Right cardiac atrium (tissue), 5 donors: ENCODE data around the gene CERCAM. TPM values are rescaled to one million over a fixed set of nuclear protein-coding genes. Genes with fewer than 3 reads are reported as not detected.
"Not testable (repeated sequence)": the region's sequence is repeated elsewhere in the genome, so short reads cannot be mapped to it uniquely, and the experiment has no call there.

Experiments used
- ATAC-seq, 2 donors: fragments of 200-7000 bp; cut with Tn5 transposase; one replicate each; pipeline versions ENCODE4 v1.8.0 to v1.9.1; 2020; ENCODE audit warnings: moderate library complexity in 2 of 2, mild to moderate bottlenecking in 1 of 2
- DNase-seq, 3 donors: peaks; one replicate each; pipeline ENCODE4 v3.0.0-alpha.2; 2020
- H3K27ac ChIP-seq: one replicate; pipeline ENCODE4 v1.5.1; 2013; ENCODE audit warnings: mild to moderate bottlenecking, low read length, control low read depth, moderate library complexity
- H3K27me3 ChIP-seq: one replicate; pipeline ENCODE4 v1.6.1; 2013; ENCODE audit not compliant: control insufficient read depth, insufficient read depth
- H3K4me1 ChIP-seq: one replicate; pipeline ENCODE4 v1.6.1; 2013; ENCODE audit warnings: low read length; ENCODE audit not compliant: control insufficient read depth, insufficient read depth
- H3K4me3 ChIP-seq: one replicate; pipeline ENCODE4 v1.5.1; 2013; ENCODE audit warnings: low read length, control low read depth
- H3K9me3 ChIP-seq: one replicate; pipeline ENCODE4 v1.6.1; 2013; ENCODE audit warnings: low read length; ENCODE audit not compliant: control insufficient read depth
- WGBS: extraction: QIAGEN DNeasy Blood & Tissue Kit; methylation state at CpG from one replicate; pipeline ENCODE4 v1.1.7; 2013; 5-methylcytosine and 5-hydroxymethylcytosine counted together
- intact Hi-C, 4 donors: fragments of 100-400 bp; cut with DNase I; formaldehyde crosslinking; loops; one replicate each; pipeline versions ENCODE4 v1.11.0 to v1.14.0; 2022 to 2023
- polyA plus RNA-seq: library from polyadenylated mRNA; stranded (reverse); fragments of 200-250 nt; gene quantifications from one replicate; pipeline ENCODE4 v1.2.3, GENCODE V29; 2013
- total RNA-seq, 4 donors: library from RNA; stranded (reverse); fragmentation: NEBNext Ultra II Directional; extraction: Animal tissue kit (Norgen Biotek cat#: 25700); gene quantifications; one replicate each; pipeline ENCODE4 v1.2.1, GENCODE V29; 2021
- donor health status: healthy with polysubstance abuse.
- donor health status: DM: no; HTN: yes; CAD: no.
- donor health status: DM: no; HTN: no; CAD: no.
- donor health status: DM: no; HTN: yes; CAD: no; lungs with severe emphysema.
- donor health status: DM: yes; HTN: yes; CAD: no.

Gene CERCAM
- total and polyA plus RNA-seq, 5 donors = 12.3 to 23.2 (median 16.8) TPM

DNA sequence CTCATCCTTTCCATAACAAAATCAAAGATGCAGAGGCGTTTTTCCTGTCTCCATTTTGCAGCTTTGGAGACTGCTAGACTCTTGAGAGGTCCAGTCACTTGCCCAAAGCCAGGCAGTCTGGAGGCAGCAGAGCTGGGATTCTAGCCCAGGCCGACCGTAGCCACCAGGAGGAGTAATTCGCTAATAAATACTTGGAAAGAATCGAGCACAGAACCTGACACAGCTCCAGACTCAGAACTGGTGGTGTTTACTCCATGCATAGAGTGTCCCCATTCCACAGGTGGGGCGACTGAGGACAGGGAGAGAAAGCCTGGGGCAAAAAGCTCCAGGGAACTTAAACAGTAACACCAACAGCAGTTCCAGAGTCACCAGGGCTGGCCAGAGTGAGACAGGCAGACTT lies 10.7 kb upstream of the CERCAM start:
- no peak for ATAC-seq
- intact Hi-C loops = loop anchor here in 3 of 4 donors (5.0 to 10.0 kb wide), 2 partner anchors 45 to 53 kb away; no protein-coding TSS in a partner anchor

DNA sequence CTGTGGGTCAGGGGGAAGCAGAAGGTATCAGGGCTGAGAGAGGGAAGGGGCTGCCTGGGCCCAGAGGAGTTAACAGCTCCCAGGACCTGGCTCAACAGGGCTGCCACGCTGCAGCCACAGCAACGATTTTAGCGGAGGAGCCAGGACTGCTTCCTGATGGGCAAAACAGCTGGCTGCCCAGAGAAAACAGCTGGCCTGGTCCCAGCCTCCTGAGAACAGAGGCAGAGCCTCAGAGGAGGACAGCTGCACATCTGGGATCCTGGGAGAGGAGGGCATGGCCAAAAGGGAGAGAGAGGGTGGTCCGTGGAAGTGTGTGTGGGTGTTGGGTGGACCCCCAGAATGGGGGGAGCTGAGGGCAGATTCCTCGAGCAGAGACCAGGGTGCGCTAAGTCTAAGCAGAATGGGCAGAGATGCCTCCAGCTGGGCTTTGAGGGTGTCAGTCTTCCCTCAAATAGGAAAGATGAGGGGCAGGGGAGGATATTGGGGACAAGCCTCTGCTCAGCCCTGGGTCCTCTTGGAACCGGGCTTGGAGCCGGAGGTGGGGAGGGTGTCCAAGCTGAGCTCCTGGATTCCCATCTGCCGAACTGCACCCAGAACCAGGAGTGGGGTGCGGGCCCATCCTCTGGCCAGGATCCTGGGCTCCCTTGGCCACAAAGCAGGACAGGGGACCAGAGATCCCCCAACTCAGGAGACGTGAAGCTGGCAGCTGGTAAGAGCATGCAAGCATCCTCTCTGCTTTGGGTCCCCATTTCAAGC lies 9.1 kb upstream of the CERCAM start:
- H3K4me1 ChIP-seq = no peaks in the 10 kb centered on the region
- 49% methylated on average over 11 of the region's 11 CpGs for WGBS
- ATAC-seq (no peak), DNase-seq (peak in 1 of 3 donors; percentile 42)
- H3K4me3 ChIP-seq = no peak overlapping the region
- intact Hi-C loops = loop anchor here in 3 of 4 donors (5.0 to 10.0 kb wide), 2 partner anchors 47 to 54 kb away; no protein-coding TSS in a partner anchor
- H3K9me3 ChIP-seq = no peaks in the 10 kb centered on the region
- no peak overlapping the region for H3K27ac ChIP-seq
- H3K27me3 ChIP-seq = no peaks in the 10 kb centered on the region

More for the DNA sequence above, 10.7 kb upstream of the CERCAM start:
- 28% methylated on average over 6 of the region's 6 CpGs for WGBS
- Histone ChIP-seq H3K27ac (no peak overlapping the region), H3K9me3 (no peaks in the 10 kb centered on the region), H3K4me3 (no peak overlapping the region), H3K4me1 (no peaks in the 10 kb centered on the region), H3K27me3 (no peaks in the 10 kb centered on the region)
- peak in 1 of 3 donors; percentile 37 for DNase-seq

DNA sequence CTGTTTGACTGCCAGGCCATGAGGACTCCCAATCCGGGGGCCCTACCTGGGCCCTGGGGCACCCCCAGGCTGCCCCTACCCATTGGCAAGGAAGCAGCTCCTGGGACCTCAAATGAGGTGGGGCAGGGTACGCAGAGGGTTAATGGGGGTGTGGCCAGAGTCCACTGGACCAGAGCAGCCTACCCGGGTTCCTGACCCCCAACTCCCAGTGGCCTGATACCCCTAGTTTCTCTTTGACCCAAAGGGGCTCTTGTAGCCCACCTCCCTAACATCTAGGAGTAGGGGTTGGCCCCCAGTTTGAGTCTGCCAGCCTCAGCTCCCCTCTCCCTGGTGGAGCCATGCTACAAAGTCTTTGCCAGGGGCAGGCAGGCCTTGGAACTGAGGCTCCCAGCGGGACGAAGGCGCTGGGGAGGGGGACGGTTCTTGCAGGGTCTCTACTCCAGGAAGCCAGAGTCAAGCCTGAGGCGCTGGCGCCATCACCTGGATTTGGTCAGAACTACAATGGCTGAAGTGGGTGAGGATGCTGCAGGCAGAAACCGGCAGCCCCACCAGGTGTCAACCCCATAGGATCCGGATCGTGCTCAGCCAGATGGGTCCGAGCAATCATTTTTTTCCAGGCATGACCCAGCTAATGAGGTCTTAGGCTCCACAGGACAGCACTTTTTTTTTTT lies 8.4 kb upstream of the CERCAM start:
- Histone ChIP-seq H3K4me3 (no peak overlapping the region), H3K27me3 (no peaks in the 10 kb centered on the region), H3K27ac (no peak overlapping the region), H3K4me1 (no peaks in the 10 kb centered on the region), H3K9me3 (no peaks in the 10 kb centered on the region)
- intact Hi-C loops = loop anchor here in 3 of 4 donors (5.0 to 10.0 kb wide), 2 partner anchors 47 to 55 kb away; no protein-coding TSS in a partner anchor
- DNase-seq (peak in 1 of 3 donors; percentile 52), ATAC-seq (peak in 1 of 2 donors; percentile 28)
- WGBS = 13% methylated on average over 13 of the region's 13 CpGs

DNA sequence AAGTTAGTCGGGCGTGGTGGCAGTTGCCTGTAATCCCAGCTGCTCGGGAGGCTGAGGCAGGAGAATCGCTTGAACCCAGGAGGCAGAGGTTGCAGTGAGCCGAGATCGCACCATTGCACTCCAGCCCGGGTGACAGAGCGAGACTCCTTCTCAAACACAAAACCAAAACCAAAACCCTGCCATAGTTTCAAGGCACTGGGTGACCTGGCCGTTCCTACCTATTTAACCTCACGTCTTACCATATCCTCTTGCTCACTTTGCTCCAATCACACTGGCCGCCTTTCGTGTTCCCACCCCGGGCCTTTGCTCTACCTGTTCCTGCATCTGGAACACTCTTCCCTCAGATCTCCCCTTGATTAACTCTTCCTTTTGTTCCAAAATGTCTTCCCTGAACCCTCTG lies 6.9 kb upstream of the CERCAM start:
- H3K27me3 ChIP-seq, H3K4me3 ChIP-seq, H3K27ac ChIP-seq, H3K4me1 ChIP-seq, H3K9me3 ChIP-seq, ATAC-seq: not testable (repeated sequence)
- WGBS = 90% methylated on average over 13 of the region's 13 CpGs
- peak in 1 of 3 donors; percentile 1 for DNase-seq
- intact Hi-C loops = loop anchor here in 3 of 4 donors (5.0 to 10.0 kb wide), 2 partner anchors 49 to 56 kb away; no protein-coding TSS in a partner anchor

DNA sequence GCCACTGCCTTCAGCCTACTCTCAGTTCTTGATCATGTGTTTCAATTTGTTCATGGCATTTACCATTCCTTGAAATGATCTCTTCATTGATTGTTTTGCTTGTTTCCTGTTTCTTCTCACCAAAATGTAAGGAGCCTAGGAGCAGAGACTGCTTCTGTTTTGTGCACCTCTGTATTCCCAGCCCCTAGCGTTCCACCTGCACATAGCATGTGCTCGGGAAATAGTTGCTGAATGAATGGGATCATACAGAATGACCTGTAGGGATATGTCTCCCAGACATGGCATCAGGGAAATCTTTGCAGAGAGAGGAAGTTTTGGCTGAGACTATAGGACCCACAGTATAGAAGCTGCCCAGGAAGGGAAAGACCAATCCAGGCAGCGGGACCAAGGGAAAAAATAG lies 6.2 kb upstream of the CERCAM start:
- no peak for ATAC-seq
- Histone ChIP-seq H3K4me3 (no peak overlapping the region), H3K27me3 (no peaks in the 10 kb centered on the region), H3K27ac (no peak overlapping the region), H3K9me3 (no peaks in the 10 kb centered on the region), H3K4me1 (peaks cover 4% of the 10 kb centered on the region)
- 57% methylated on average over 3 of the region's 3 CpGs for WGBS
- intact Hi-C loops = loop anchor here in 3 of 4 donors (5.0 to 10.0 kb wide), 2 partner anchors 50 to 57 kb away; no protein-coding TSS in a partner anchor
- DNase-seq = no peak

DNA sequence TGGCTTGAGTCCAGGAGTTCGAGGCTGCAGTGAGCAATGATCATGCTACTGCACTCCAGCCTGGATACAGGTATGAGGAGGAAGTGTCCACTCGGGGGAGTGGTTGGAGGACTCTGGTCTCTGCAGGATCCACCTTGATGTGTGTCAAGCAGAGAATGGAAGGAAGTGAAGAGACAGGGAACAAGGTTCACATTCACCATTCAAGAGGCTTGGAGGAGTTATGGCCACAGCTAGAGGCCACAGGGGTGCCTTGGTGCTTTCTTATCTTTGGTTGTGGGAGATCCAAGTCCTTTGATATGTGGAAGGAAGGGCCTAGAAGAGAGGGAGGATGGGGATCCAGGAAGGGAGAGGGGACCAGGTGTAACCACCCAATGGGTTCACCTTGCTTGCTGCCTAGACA lies 5.4 kb upstream of the CERCAM start:
- DNase-seq (peak in 1 of 3 donors; percentile 6), ATAC-seq (no peak)
- Histone ChIP-seq H3K27me3 (no peaks in the 10 kb centered on the region), H3K9me3 (no peaks in the 10 kb centered on the region), H3K4me3 (no peak overlapping the region), H3K4me1 (peaks cover 4% of the 10 kb centered on the region), H3K27ac (no peak overlapping the region)
- intact Hi-C loops = loop anchor here in 2 of 4 donors (10.0 kb wide), 1 partner anchor 50 kb away; no protein-coding TSS in a partner anchor
- 70% methylated on average over 2 of the region's 2 CpGs for WGBS

DNA sequence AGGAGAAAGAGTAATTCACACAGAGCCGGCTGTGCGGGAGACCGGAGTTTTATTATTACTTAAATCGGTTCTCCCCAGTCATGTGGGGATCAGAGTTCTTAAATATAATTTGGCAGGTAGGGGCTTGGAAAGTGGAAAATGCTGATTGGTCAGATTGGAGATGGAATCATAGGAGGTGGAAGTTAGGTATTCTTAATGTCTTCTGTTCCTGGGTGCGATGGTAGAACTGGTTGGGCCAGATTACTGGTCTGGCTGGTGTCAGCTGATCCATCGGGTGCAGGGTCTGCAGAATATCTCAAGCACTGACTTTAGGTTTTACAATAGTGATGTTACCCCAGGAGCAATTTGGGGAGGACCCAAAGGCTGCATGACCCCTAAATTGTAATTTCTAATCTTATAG lies 4.6 kb upstream of the CERCAM start:
- Histone ChIP-seq H3K9me3 (no peaks in the 10 kb centered on the region), H3K27ac (no peak overlapping the region), H3K4me1 (peaks cover 4% of the 10 kb centered on the region), H3K4me3 (no peak overlapping the region), H3K27me3 (no peaks in the 10 kb centered on the region)
- intact Hi-C loops = loop anchor here in 2 of 4 donors (10.0 kb wide), 1 partner anchor 51 kb away; no protein-coding TSS in a partner anchor
- ATAC-seq = no peak
- no peak for DNase-seq
- 64% methylated on average over 6 of the region's 6 CpGs for WGBS

DNA sequence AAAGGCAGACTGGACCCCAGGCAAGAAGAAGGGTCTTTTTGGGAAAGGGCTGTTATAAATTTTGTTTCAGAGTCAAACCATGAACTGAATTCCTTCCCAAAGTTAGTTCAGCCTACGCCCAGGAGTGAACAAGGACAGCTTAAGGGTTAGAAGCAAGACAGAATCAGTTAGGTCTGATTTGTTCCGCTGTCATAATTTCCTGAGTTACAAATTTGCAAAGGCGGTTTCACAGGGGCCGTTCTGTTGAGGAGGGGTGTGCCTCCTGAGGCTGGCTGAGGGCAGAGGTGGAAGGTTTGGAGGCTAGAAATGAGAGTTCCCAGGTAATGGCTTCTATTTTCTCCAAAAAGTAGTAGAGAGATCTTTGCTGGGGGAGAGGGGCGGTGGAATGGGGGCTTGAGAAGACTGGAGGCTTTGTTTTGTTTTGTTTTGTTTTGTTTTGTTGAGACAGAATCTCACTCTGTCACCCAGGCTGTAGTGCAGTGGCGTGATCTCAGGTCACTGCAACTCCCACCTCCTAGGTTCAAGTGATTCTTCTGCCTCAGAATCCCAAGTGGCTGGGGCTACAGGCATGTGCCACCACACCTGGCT lies 4.1 kb upstream of the CERCAM start:
- H3K9me3 ChIP-seq = no peaks in the 10 kb centered on the region
- intact Hi-C loops = loop anchor here in 2 of 4 donors (10.0 kb wide), 1 partner anchor 52 kb away; no protein-coding TSS in a partner anchor
- ATAC-seq = no peak

DNA sequence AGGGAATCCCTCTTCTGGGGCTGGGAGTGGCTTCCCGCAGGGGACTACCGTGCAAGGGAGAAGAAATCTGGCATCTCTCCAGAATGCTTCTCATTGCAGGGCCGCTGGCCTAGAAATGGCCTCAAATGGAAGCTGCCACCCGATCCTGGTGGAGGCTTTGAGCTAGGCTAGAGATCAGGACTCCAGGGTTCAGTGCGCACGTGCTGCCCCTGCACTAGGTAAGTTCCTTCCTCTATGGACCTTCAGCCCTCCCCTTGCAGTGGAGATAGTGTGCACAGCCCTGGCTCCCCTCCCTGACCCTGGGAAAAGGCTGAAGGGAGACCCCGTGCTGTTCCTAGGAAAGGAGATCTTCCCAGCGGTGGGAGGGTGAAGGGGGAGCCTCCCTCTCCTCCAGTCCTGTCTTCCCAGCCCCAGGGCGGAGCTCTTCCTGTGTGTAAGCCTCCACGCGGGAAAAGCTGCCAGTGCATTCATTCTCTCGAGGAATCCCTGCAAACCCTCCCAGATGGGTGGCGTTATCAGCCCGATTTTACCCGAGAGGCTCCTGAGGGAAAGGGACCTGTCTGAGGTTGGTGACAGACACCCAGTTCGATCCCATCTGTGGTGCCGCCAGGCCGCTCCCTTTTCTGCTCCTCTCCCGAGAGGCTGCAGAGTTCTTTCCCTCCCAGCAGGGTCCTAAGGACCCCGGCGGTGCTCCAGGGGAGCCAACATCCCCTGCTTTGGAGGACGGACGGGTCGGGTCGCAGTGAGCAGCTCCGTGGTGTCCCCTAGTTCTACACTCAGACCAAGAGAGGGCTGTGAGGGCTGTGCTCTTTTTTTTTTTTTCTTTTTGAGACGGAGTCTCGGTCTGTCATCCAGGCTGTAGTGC lies 1.4 kb upstream of the CERCAM start:
- DNase-seq (peak in 2 of 3 donors; percentile 31 to 54), ATAC-seq (peak in 1 of 2 donors; percentile 4)
- intact Hi-C loops = loop anchor here in 2 of 4 donors (10.0 kb wide), 1 partner anchor 54 kb away; no protein-coding TSS in a partner anchor
- Histone ChIP-seq H3K27me3 (no peaks in the 10 kb centered on the region), H3K4me1 (peaks cover 4% of the 10 kb centered on the region), H3K4me3 (no peak overlapping the region), H3K27ac (no peak overlapping the region), H3K9me3 (no peaks in the 10 kb centered on the region)
- 9% methylated on average over 28 of the region's 28 CpGs for WGBS

More for the DNA sequence above, 4.1 kb upstream of the CERCAM start:
- no peak overlapping the region for H3K27ac ChIP-seq
- peaks cover 4% of the 10 kb centered on the region for H3K4me1 ChIP-seq
- H3K27me3 ChIP-seq = no peaks in the 10 kb centered on the region
- no peak for DNase-seq
- H3K4me3 ChIP-seq = no peak overlapping the region
- WGBS = 54% methylated on average over 6 of the region's 6 CpGs

DNA sequence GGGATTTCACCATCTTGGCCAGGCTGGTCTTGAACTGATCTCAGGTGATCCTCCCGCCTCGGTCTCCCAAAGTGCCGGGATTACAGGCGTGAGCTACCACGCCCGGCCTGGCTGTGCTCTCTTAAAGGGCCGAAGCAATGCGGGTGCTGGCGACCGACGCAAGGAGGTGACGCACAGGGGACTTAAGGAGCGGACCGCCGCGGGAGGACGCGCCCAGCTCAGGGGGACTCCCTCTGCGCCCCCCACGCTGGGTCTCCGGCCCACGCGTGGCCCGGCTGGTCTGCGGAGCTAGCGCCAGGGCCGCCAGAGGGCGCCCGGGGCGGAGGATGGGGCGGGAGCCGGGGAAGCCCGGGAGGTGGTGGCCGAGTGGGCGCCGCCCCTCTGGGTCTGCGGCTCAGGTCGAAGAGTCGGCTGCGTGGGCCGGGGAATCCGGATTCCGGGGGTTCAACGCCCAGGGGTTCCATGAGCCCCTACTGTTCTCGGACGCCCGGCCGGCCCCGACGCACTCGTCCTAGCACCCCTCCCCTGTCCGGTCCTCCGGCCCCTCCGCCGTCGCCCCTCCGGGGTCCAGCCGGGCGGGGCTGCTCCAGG lies 502 bp upstream of the CERCAM start:
- intact Hi-C loops = no loop called here
- under 1% methylated on average over 59 of the region's 59 CpGs for WGBS
- Histone ChIP-seq H3K4me3 (peak overlapping the region; percentile 90), H3K9me3 (no peaks in the 10 kb centered on the region), H3K4me1 (peaks cover 4% of the 10 kb centered on the region), H3K27me3 (no peaks in the 10 kb centered on the region), H3K27ac (peak overlapping the region; percentile 7)
- DNase-seq = peak; percentile 81 to 93 (median 92)
- peak; percentile 91 for ATAC-seq
